Stimulated activated CD4-positive, alpha-beta T cell treated with anti-CD3 and anti-CD28 coated beads, Interleukin-1b, Interleukin-23, amount 100 ng/mL, for 1 hour (primary cell): ENCODE measurements around the gene SUGCT.

Experiments used
- DNase-seq, 2 donors: peaks; one replicate each; pipeline ENCODE4 v3.0.0-alpha.2; 2020; ENCODE audit warnings: low read depth in 2 of 2

The SUGCT gene

GRCh38 chr7:40526951-40527715, 392.3 kb downstream of the SUGCT start:
- no peak for DNase-seq

GRCh38 chr7:40527723-40528122, 392.9 kb downstream of the SUGCT start:
- DNase-seq = no peak

GRCh38 chr7:40530292-40530691, 395.5 kb downstream of the SUGCT start:
- DNase-seq = no peak

GRCh38 chr7:40531956-40532355, 397.2 kb downstream of the SUGCT start:
- no peak for DNase-seq

- no peak for DNase-seq
Observed at GRCh38 chr7:40535678-40536077, 400.9 kb downstream of the SUGCT start.

GRCh38 chr7:40536421-40536820, 401.6 kb downstream of the SUGCT start:
- DNase-seq = no peak

GRCh38 chr7:40538281-40538680, 403.5 kb downstream of the SUGCT start:
- DNase-seq = no peak

- DNase-seq = no peak
Observed at GRCh38 chr7:40541336-40541735, 406.5 kb downstream of the SUGCT start.

- DNase-seq = no peak
Observed at GRCh38 chr7:40542982-40543741, 408.4 kb downstream of the SUGCT start.

GRCh38 chr7:40544221-40544723, 409.5 kb downstream of the SUGCT start:
- DNase-seq = no peak

- DNase-seq = no peak
Observed at GRCh38 chr7:40544871-40545303, 410.1 kb downstream of the SUGCT start.

GRCh38 chr7:40545739-40546138, 410.9 kb downstream of the SUGCT start:
- DNase-seq = no peak

GRCh38 chr7:40546616-40547501, 412.1 kb downstream of the SUGCT start:
- no peak for DNase-seq

- no peak for DNase-seq
Observed at GRCh38 chr7:40549372-40550039, 414.7 kb downstream of the SUGCT start.

GRCh38 chr7:40551685-40552576, 417.1 kb downstream of the SUGCT start:
- DNase-seq = no peak

GRCh38 chr7:40560672-40561071, 425.9 kb downstream of the SUGCT start:
- DNase-seq = no peak

- DNase-seq = no peak
Observed at GRCh38 chr7:40566879-40567278, 432.1 kb downstream of the SUGCT start.

- DNase-seq = no peak
Observed at GRCh38 chr7:40569326-40569725, 434.5 kb downstream of the SUGCT start.

- no peak for DNase-seq
Observed at GRCh38 chr7:40570223-40570622, 435.4 kb downstream of the SUGCT start.

GRCh38 chr7:40571796-40572195, 437.0 kb downstream of the SUGCT start:
- no peak for DNase-seq
